Neural progenitor cell (in vitro differentiated cells): ENCODE measurements around the gene SLC7A1. TPM values are rescaled to one million over a fixed set of nuclear protein-coding genes. Genes with fewer than 3 reads are reported as not detected.

Source experiments
- DNase-seq: peaks from one replicate; pipeline ENCODE4 v3.0.0-alpha.2; 2016; ENCODE audit warnings: low spot score
- H2AFZ ChIP-seq: fragments of 200-600 bp; sonication (generic); replicated peaks from 2 replicates; pipeline ENCODE4 v1.6.1; 2016; ENCODE audit warnings: antibody characterized with exemption
- H3F3A ChIP-seq: fragments of 200-600 bp; sonication (generic); 2 replicates; pipeline ENCODE4 v1.6.1; 2016; ENCODE audit warnings: antibody characterized with exemption, low read depth
- H3K27ac ChIP-seq: fragments of 200-600 bp; sonication (generic); 2 replicates; pipeline ENCODE4 v1.5.1; 2016; ENCODE audit warnings: mild to moderate bottlenecking
- H3K27me3 ChIP-seq: fragments of 200-600 bp; sonication (generic); 2 replicates; pipeline ENCODE4 v1.6.1; 2016; ENCODE audit warnings: mild to moderate bottlenecking, moderate library complexity
- H3K36me3 ChIP-seq: fragments of 200-600 bp; sonication (generic); 2 replicates; pipeline ENCODE4 v1.5.1; 2016
- H3K4me1 ChIP-seq: fragments of 200-600 bp; sonication (generic); 2 replicates; pipeline ENCODE4 v1.6.1; 2016; ENCODE audit warnings: mixed run types
- H3K4me2 ChIP-seq: fragments of 200-600 bp; sonication (generic); 2 replicates; pipeline ENCODE4 v1.6.1; 2016
- H3K4me3 ChIP-seq: fragments of 200-600 bp; sonication (generic); 2 replicates; pipeline ENCODE4 v1.5.1; 2016
- H3K79me2 ChIP-seq: fragments of 200-600 bp; sonication (generic); 2 replicates; pipeline ENCODE4 v1.6.1; 2016; ENCODE audit warnings: low read depth
- H3K9ac ChIP-seq: fragments of 200-600 bp; sonication (generic); 2 replicates; pipeline ENCODE4 v1.6.1; 2016
- H3K9me3 ChIP-seq: fragments of 200-600 bp; sonication (generic); 2 replicates; pipeline ENCODE4 v1.5.1; 2016; ENCODE audit warnings: low read depth
- H4K20me1 ChIP-seq: fragments of 200-600 bp; sonication (generic); 2 replicates; pipeline ENCODE4 v1.6.1; 2016; ENCODE audit warnings: low read depth
- H3K27ac Mint-ChIP-seq: 3 replicates; pipeline ENCODE4 v1.8.0; 2021; ENCODE audit warnings: mixed read lengths
- H3K27me3 Mint-ChIP-seq: 2 replicates; pipeline ENCODE4 v1.8.0; 2022; ENCODE audit warnings: low read depth, mild to moderate bottlenecking, inconsistent platforms, moderate library complexity, mixed read lengths; ENCODE audit not compliant: insufficient read depth
- H3K36me3 Mint-ChIP-seq: 3 replicates; pipeline ENCODE4 v1.8.0; 2021; ENCODE audit warnings: mixed read lengths
- H3K4me1 Mint-ChIP-seq: 3 replicates; pipeline ENCODE4 v1.8.0; 2021; ENCODE audit warnings: mixed read lengths
- H3K4me3 Mint-ChIP-seq: 3 replicates; pipeline ENCODE4 v1.8.0; 2021; ENCODE audit warnings: mild to moderate bottlenecking, moderate library complexity, mixed read lengths
- H3K9me3 Mint-ChIP-seq: 3 replicates; pipeline ENCODE4 v1.8.0; 2020; ENCODE audit warnings: mixed read lengths
- EZH2 ChIP-seq: fragments of 200-600 bp; sonication (generic); IDR thresholded peaks from 2 replicates; pipeline ENCODE4 v1.6.1; 2017; ENCODE audit warnings: antibody characterized with exemption, mild to moderate bottlenecking, moderate library complexity
- EZH2phosphoT487 ChIP-seq: fragments of 200-600 bp; sonication (generic); IDR thresholded peaks from 2 replicates; pipeline ENCODE4 v1.6.1; 2017; ENCODE audit warnings: antibody characterized with exemption
- total RNA-seq: library from RNA; depleted of rRNA; stranded (reverse); fragments of >200 nt; gene quantifications from 2 replicates; pipeline ENCODE4 v1.2.3, GENCODE V29; 2015; ENCODE audit warnings: low replicate concordance
- TF ChIP-seq, protein P1 (sequence below): fragments of 200-600 bp; sonication (generic); IDR thresholded peaks from 2 replicates; pipeline ENCODE4 v1.5.1; 2017; ENCODE audit warnings: antibody characterized with exemption, mild to moderate bottlenecking

SLC7A1 gene
- total RNA-seq, 1 donor from 2014 or later = 16.2 TPM

DNA sequence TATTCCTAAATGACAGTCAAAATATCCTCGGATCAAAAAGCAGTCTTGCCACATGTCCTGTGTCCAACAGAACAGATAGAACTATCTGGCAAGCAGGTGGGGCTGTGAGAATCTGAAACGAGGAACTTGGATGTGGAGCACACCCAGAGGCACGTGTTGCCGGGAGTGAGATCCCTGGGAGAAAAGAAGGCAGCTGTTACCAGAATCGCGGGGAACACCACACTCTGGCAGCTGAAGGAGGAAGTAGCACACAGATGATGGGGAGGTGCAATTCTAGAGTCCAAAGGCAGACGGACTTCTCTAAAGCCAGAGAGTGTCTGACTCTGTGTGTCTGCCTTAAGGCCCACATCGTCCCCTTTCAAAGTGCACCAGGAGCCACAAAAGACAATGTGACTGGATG lies 22.3 kb downstream of the SLC7A1 start:
- Mint-ChIP-seq H3K9me3 (peaks cover 8% of the 10 kb centered on the region), H3K4me3 (no peak overlapping the region), H3K4me1 (peaks cover 40% of the 10 kb centered on the region), H3K27me3 (peaks cover 8% of the 10 kb centered on the region), H3K36me3 (peaks cover 13% of the 10 kb centered on the region), H3K27ac (peak overlapping the region; percentile 90)
- Histone ChIP-seq H3K79me2 (peaks cover 94% of the 10 kb centered on the region), H3K36me3 (no peaks in the 10 kb centered on the region), H4K20me1 (peaks cover 20% of the 10 kb centered on the region), H3F3A (peaks cover 6% of the 10 kb centered on the region), H3K4me3 (no peak overlapping the region), H3K27ac (no peak overlapping the region), H3K9me3 (no peaks in the 10 kb centered on the region), H3K27me3 (no peaks in the 10 kb centered on the region), H3K4me2 (no peak overlapping the region), H2AFZ (no peak overlapping the region), H3K4me1 (peaks cover 18% of the 10 kb centered on the region), H3K9ac (no peak overlapping the region)
- no peak for DNase-seq
- TF ChIP-seq, protein P1, sequence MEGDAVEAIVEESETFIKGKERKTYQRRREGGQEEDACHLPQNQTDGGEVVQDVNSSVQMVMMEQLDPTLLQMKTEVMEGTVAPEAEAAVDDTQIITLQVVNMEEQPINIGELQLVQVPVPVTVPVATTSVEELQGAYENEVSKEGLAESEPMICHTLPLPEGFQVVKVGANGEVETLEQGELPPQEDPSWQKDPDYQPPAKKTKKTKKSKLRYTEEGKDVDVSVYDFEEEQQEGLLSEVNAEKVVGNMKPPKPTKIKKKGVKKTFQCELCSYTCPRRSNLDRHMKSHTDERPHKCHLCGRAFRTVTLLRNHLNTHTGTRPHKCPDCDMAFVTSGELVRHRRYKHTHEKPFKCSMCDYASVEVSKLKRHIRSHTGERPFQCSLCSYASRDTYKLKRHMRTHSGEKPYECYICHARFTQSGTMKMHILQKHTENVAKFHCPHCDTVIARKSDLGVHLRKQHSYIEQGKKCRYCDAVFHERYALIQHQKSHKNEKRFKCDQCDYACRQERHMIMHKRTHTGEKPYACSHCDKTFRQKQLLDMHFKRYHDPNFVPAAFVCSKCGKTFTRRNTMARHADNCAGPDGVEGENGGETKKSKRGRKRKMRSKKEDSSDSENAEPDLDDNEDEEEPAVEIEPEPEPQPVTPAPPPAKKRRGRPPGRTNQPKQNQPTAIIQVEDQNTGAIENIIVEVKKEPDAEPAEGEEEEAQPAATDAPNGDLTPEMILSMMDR = no peak

DNA sequence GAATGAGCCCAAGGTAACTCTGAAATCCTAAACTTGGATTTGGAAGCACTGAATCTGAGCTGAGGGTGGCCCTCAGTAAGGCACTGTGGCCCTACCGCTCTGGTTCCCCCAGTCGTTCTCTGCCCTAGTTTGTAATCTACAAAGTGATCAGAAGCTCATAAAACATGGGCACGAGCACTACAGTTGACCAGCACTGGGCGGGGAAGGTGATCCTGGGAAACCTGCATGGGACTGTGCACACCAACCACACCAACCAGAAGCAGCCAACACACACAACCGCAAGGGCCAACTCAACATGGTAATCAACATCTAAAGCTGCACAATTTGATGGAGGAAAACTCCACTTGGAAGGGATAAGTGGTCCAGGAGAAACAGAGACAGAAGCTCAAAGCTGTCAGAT lies 22.9 kb downstream of the SLC7A1 start:
- H3K4me1 Mint-ChIP-seq = peaks cover 40% of the 10 kb centered on the region
- H4K20me1 ChIP-seq = peaks cover 20% of the 10 kb centered on the region

DNA sequence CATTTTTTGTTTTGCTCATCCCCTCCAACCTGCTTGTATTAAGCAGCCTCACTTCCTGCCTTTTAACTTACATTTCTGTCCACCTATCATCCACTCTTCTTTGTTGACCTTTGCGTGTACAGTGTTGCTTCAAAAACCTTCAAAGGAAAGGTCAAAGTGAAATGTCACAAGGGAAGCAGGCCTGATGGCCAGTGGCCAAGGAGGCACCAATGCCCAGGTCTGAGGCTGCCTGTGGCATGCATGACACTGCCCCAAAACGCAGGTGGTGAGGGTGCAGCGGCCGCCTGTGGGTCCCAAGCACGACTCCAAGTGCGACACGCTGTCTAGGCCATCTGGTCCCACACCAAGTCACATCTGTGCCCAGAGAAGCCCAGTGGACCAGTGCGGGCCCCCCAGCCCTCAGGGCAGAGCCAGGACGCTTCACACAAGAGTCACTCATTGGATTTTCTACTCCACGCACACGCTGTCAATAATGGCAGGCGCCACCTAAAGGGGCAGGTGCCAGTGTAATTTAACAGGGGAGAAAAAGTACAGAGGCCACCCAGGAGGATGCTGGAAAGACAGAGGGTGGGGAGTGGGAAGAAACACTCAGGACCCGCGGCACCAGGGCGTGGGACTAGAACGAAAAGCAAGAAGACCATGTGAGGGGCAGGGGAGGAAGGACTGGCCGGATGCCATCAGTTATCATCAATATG lies 23.5 kb downstream of the SLC7A1 start:
- Mint-ChIP-seq H3K36me3 (peaks cover 13% of the 10 kb centered on the region), H3K9me3 (peaks cover 11% of the 10 kb centered on the region), H3K27ac (peak overlapping the region; percentile 0), H3K4me1 (peaks cover 40% of the 10 kb centered on the region), H3K4me3 (no peak overlapping the region), H3K27me3 (peaks cover 8% of the 10 kb centered on the region)
- TF ChIP-seq EZH2 (no peak), EZH2phosphoT487 (no peak)
- TF ChIP-seq, protein P1 = no peak
- H4K20me1 ChIP-seq = peaks cover 20% of the 10 kb centered on the region
- no peaks in the 10 kb centered on the region for H3K36me3 ChIP-seq
- H3F3A ChIP-seq = peaks cover 6% of the 10 kb centered on the region
- H2AFZ ChIP-seq = no peak overlapping the region
- H3K9me3 ChIP-seq = no peaks in the 10 kb centered on the region
- no peak for DNase-seq
- H3K4me2 ChIP-seq = no peak overlapping the region
- H3K27ac ChIP-seq = no peak overlapping the region
- peaks cover 18% of the 10 kb centered on the region for H3K4me1 ChIP-seq
- no peaks in the 10 kb centered on the region for H3K27me3 ChIP-seq
- no peak overlapping the region for H3K9ac ChIP-seq
- H3K79me2 ChIP-seq = peaks cover 95% of the 10 kb centered on the region
- H3K4me3 ChIP-seq = no peak overlapping the region

More for the DNA sequence above, 22.9 kb downstream of the SLC7A1 start:
- Histone ChIP-seq H3K9me3 (no peaks in the 10 kb centered on the region), H3K9ac (no peak overlapping the region), H3K27me3 (no peaks in the 10 kb centered on the region), H3K4me1 (peaks cover 18% of the 10 kb centered on the region), H3K4me3 (no peak overlapping the region), H3K36me3 (no peaks in the 10 kb centered on the region), H3K27ac (no peak overlapping the region), H3K4me2 (no peak overlapping the region), H2AFZ (no peak overlapping the region), H3K79me2 (peaks cover 94% of the 10 kb centered on the region), H3F3A (peaks cover 6% of the 10 kb centered on the region)
- TF ChIP-seq EZH2 = no peak
- TF ChIP-seq, protein P1 = no peak
- TF ChIP-seq EZH2phosphoT487 = no peak
- Mint-ChIP-seq H3K36me3 (peaks cover 13% of the 10 kb centered on the region), H3K9me3 (peaks cover 11% of the 10 kb centered on the region), H3K27me3 (peaks cover 8% of the 10 kb centered on the region), H3K4me3 (no peak overlapping the region), H3K27ac (no peak overlapping the region)
- no peak for DNase-seq
